CD4-positive, alpha-beta T cell (primary cell): ENCODE measurements around the gene P2RY12. TPM values are rescaled to one million over a fixed set of nuclear protein-coding genes. Genes with fewer than 3 reads are reported as not detected.

Experiments
- ATAC-seq: fragments of 200-7000 bp; cut with Tn5 transposase; one replicate; pipeline ENCODE4 v1.10.0; 2022; ENCODE audit warnings: mild to moderate bottlenecking; ENCODE audit not compliant: poor library complexity
- CTCF ChIA-PET: fragments of 350-600 bp; sonication (Branson Sonifier 250); formaldehyde crosslinking; loops from one replicate; lab custom pipeline; 2021; ENCODE audit warnings: antibody characterized with exemption, inconsistent platforms; lab: Charles Lee
- POLR2A ChIA-PET: fragments of 350-600 bp; sonication (Branson Sonifier 250); formaldehyde crosslinking; loops from one replicate; lab custom pipeline; 2021; ENCODE audit warnings: antibody characterized with exemption, inconsistent platforms; lab: Charles Lee
- DNase-seq, 14 experiments: peaks; one replicate each; pipeline ENCODE4 v3.0.0-alpha.2; 2013 to 2020; ENCODE audit warnings: mixed read lengths in 2 of 14
- H3K27ac ChIP-seq, 2 donors: one replicate each; pipeline versions ENCODE4 v1.5.1 to v1.7.0; 2013; ENCODE audit warnings: low read length in 2 of 2, low read depth in 1 of 2, mild to moderate bottlenecking in 1 of 2
- H3K27me3 ChIP-seq, 2 experiments: 1 replicate in 1 of 2; 2 replicates in 1 of 2; pipeline versions ENCODE4 v1.6.1 to v1.7.0; 2013; ENCODE audit warnings: low read length in 2 of 2, control low read depth in 1 of 2, mild to moderate bottlenecking in 1 of 2, moderate library complexity in 1 of 2; ENCODE audit not compliant: insufficient read depth in 2 of 2, control insufficient read depth in 1 of 2
- H3K36me3 ChIP-seq: one replicate; pipeline ENCODE4 v1.6.1; 2013; ENCODE audit warnings: low read length, control low read depth; ENCODE audit not compliant: insufficient read depth
- H3K4me1 ChIP-seq: one replicate; pipeline ENCODE4 v1.6.1; 2013; ENCODE audit warnings: low read length, control low read depth; ENCODE audit not compliant: insufficient read depth
- H3K4me3 ChIP-seq: one replicate; pipeline ENCODE4 v1.5.1; 2013; ENCODE audit warnings: mild to moderate bottlenecking, low read length, moderate library complexity
- H3K9me3 ChIP-seq, 2 experiments: 1 replicate in 1 of 2; 2 replicates in 1 of 2; pipeline versions ENCODE4 v1.6.1 to v1.7.0; 2013; ENCODE audit warnings: low read length in 2 of 2, mild to moderate bottlenecking in 2 of 2, control low read depth in 1 of 2, moderate library complexity in 1 of 2; ENCODE audit not compliant: control insufficient read depth in 1 of 2, insufficient read depth in 1 of 2
- H3K27ac Mint-ChIP-seq: one replicate; pipeline ENCODE4 v1.8.0; 2020; ENCODE audit warnings: mixed read lengths
- H3K27me3 Mint-ChIP-seq: one replicate; pipeline ENCODE4 v1.8.0; 2021; ENCODE audit warnings: mixed read lengths
- H3K36me3 Mint-ChIP-seq: one replicate; pipeline ENCODE4 v1.8.0; 2021; ENCODE audit warnings: low read depth, mixed read lengths
- H3K4me1 Mint-ChIP-seq: one replicate; pipeline ENCODE4 v1.8.0; 2021; ENCODE audit warnings: low read depth, mixed read lengths
- H3K4me3 Mint-ChIP-seq: one replicate; pipeline ENCODE4 v1.8.0; 2020; ENCODE audit warnings: mild to moderate bottlenecking, mixed read lengths
- H3K9me3 Mint-ChIP-seq: one replicate; pipeline ENCODE4 v1.8.0; 2020; ENCODE audit warnings: mixed read lengths
- intact Hi-C, 2 experiments: fragments of 100-400 bp; cut with DNase I in 1 of 2; cut with micrococcal nuclease in 1 of 2; formaldehyde crosslinking; loops; one replicate each; pipeline versions ENCODE4 v1.15.1 to v1.9.0; 2023 to 2025; cut with DNase I, micrococcal nuclease
- total RNA-seq, 174 experiments: library from RNA in 2 of 174; stranded (reverse) in 2 of 174; gene quantifications; one replicate each; pipeline ENCODE4 v1.2.3 and lab custom pipeline; 2021 to 2026
- TF ChIP-seq, protein P1 (sequence below): fragments of 200-600 bp; IDR thresholded peaks from one replicate; pipeline ENCODE4 v1.8.0; 2022; ENCODE audit warnings: antibody characterized with exemption, mild to moderate bottlenecking

Gene P2RY12
- total RNA-seq, 2 experiments from 2014 or later, result not detected

GRCh38 chr3:151319628-151320027, 64.9 kb downstream of the P2RY12 start:
- H3K27me3 Mint-ChIP-seq, result no peaks in the 10 kb centered on the region
- Histone ChIP-seq H3K9me3 (no peaks in the 10 kb centered on the region), H3K36me3 (no peaks in the 10 kb centered on the region), H3K4me3 (no peak overlapping the region), H3K27me3 (peaks cover 0 to 5% of the 10 kb centered on the region in 2 experiments), H3K4me1 (no peaks in the 10 kb centered on the region), H3K27ac (no peak overlapping the region)
- no peak overlapping the region for H3K27ac Mint-ChIP-seq
- H3K4me3 Mint-ChIP-seq, result no peak overlapping the region
- ATAC-seq (no peak), DNase-seq (no peak)
- H3K4me1 Mint-ChIP-seq, result no peaks in the 10 kb centered on the region
- no peaks in the 10 kb centered on the region for H3K36me3 Mint-ChIP-seq
- TF ChIP-seq, protein P1, sequence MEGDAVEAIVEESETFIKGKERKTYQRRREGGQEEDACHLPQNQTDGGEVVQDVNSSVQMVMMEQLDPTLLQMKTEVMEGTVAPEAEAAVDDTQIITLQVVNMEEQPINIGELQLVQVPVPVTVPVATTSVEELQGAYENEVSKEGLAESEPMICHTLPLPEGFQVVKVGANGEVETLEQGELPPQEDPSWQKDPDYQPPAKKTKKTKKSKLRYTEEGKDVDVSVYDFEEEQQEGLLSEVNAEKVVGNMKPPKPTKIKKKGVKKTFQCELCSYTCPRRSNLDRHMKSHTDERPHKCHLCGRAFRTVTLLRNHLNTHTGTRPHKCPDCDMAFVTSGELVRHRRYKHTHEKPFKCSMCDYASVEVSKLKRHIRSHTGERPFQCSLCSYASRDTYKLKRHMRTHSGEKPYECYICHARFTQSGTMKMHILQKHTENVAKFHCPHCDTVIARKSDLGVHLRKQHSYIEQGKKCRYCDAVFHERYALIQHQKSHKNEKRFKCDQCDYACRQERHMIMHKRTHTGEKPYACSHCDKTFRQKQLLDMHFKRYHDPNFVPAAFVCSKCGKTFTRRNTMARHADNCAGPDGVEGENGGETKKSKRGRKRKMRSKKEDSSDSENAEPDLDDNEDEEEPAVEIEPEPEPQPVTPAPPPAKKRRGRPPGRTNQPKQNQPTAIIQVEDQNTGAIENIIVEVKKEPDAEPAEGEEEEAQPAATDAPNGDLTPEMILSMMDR, result no peak
- intact Hi-C loops, result no loop called here
- POLR2A ChIA-PET, result interaction anchor here (0.6 kb wide), 1 partner anchor 717 kb away, joined by 3 read pairs; no protein-coding TSS in a partner anchor
- CTCF ChIA-PET, result no interaction called here
- H3K9me3 Mint-ChIP-seq, result no peaks in the 10 kb centered on the region

DNA sequence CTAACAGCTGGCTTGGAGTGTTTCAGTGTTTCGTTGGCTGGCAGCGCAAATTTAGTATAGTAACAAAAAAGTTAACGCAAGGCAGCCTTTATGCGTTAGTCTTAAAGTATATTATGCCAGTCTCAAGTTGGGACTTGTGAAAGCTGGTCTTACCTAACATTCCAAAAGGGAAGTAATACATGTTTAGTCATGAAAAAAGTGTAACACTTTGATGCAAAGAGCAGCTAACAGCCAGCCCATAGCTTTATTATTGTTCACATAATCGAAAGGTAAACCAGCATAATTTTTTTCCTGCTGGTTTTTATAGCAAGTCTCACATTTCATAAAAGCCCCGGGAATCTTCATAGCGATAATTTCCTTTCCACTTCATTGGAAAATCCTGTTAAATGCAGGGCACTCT, 65.6 kb downstream of the P2RY12 start:
- Mint-ChIP-seq H3K27ac (no peak overlapping the region), H3K27me3 (no peaks in the 10 kb centered on the region), H3K4me1 (no peaks in the 10 kb centered on the region), H3K36me3 (no peaks in the 10 kb centered on the region), H3K4me3 (no peak overlapping the region), H3K9me3 (no peaks in the 10 kb centered on the region)
- Histone ChIP-seq H3K27ac (no peak overlapping the region), H3K36me3 (no peaks in the 10 kb centered on the region), H3K4me3 (no peak overlapping the region), H3K9me3 (no peaks in the 10 kb centered on the region), H3K27me3 (peaks cover 0 to 5% of the 10 kb centered on the region in 2 experiments), H3K4me1 (no peaks in the 10 kb centered on the region)
- no peak for DNase-seq
- TF ChIP-seq, protein P1, result no peak
- no peak for ATAC-seq
- intact Hi-C loops, result no loop called here
- POLR2A ChIA-PET, result no interaction called here
- CTCF ChIA-PET, result no interaction called here

DNA sequence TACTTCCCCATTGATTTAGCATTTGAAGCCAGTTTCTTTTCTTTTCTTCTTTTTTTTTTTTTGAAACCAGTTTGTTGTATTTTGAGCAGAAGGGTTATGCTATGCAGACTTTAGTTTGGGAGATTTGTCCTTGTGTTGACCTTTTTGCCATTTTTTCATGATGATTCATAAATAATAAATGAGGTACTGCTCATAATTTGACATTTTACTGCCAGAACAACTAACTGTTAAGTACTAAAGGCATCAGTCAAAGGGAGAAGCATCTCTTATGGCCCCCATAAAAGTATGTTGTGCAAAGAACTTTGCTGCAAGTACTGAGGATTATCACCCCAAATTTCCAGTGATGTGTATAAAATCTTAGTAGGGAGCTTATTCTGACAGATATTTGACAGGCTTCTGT, 66.2 kb downstream of the P2RY12 start:
- TF ChIP-seq, protein P1, result no peak
- intact Hi-C loops, result no loop called here
- H3K9me3 Mint-ChIP-seq, result no peaks in the 10 kb centered on the region
- no peaks in the 10 kb centered on the region for H3K36me3 ChIP-seq
- no peaks in the 10 kb centered on the region for H3K27me3 Mint-ChIP-seq
- H3K4me3 Mint-ChIP-seq, result no peak overlapping the region
- no peaks in the 10 kb centered on the region for H3K4me1 Mint-ChIP-seq
- H3K9me3 ChIP-seq, result no peaks in the 10 kb centered on the region
- H3K27ac Mint-ChIP-seq, result no peak overlapping the region
- DNase-seq (no peak), ATAC-seq (no peak)
- H3K36me3 Mint-ChIP-seq, result no peaks in the 10 kb centered on the region
- CTCF ChIA-PET, result interaction anchor here (0.7 kb wide), 1 partner anchor 150 kb away, joined by 3 read pairs; no protein-coding TSS in a partner anchor
- POLR2A ChIA-PET, result no interaction called here
- H3K4me1 ChIP-seq, result no peaks in the 10 kb centered on the region
- H3K27me3 ChIP-seq, result peaks cover 0 to 5% of the 10 kb centered on the region in 2 experiments
- H3K27ac ChIP-seq, result no peak overlapping the region
- H3K4me3 ChIP-seq, result no peak overlapping the region
